ENCODE measurements around the gene SORCS2. TPM values are rescaled to one million over a fixed set of nuclear protein-coding genes. Genes with fewer than 3 reads are reported as not detected.
"Not testable (repeated sequence)": the region's sequence is repeated elsewhere in the genome, so short reads cannot be mapped to it uniquely, and the experiment has no call there.

Gene SORCS2
- polyA plus RNA-seq, 3 donors = 0.46 to 0.55 TPM; not detected in 1

DNA sequence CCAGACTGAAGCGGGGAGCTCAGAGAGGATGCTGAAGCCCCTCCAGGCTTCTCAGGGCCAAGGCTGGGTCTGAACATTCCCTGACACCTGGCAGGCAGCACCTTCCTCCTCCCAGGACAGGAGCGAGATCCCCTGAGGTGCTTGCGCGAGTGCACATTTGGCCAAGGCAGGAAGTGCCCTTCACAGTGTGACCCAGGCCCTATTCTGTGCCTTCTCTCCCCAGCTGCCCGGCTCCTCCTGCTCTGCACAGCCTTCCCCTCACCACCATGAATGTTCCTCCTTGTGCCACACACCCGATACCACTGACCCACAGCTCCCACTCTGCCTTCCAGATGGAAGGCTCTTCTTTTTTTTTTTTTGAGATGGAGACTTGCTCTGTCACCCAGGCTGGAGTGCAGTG is 259.5 kb downstream of the SORCS2 start:
- Histone ChIP-seq H4K20me1 (ENCODE audit: insufficient read depth, low read length) (no peaks in the 10 kb centered on the region), H3K9me3 (replicated peaks in 1 of 2; ENCODE audit: control insufficient read depth in 1 of 2, insufficient read depth in 1 of 2, low read length in 2 of 2) (peaks cover 0 to 4% of the 10 kb centered on the region in 2 donors), H3K4me3 (replicated peaks in 1 of 3; ENCODE audit: low read depth in 2 of 3, low read length in 3 of 3) (no peak overlapping the region), H3K4me2 (replicated peaks; ENCODE audit: extremely low read depth, low read length, poor library complexity, severe bottlenecking) (no peak overlapping the region), H3K79me2 (ENCODE audit: insufficient read depth, low read length) (no peaks in the 10 kb centered on the region), H2AFZ (ENCODE audit: insufficient read depth, low read depth, low read length, poor library complexity, severe bottlenecking) (no peak overlapping the region), H3K27me3 (ENCODE audit: control insufficient read depth in 2 of 2, insufficient read depth in 2 of 2, low read length in 2 of 2) (no peaks in the 10 kb centered on the region), H3K4me1 (ENCODE audit: control insufficient read depth in 1 of 2, insufficient read depth in 2 of 2, low read length in 2 of 2) (no peaks in the 10 kb centered on the region), H3K27ac (ENCODE audit: low read depth in 1 of 2, low read length in 2 of 2) (no peak overlapping the region), H3K9ac (ENCODE audit: insufficient read depth, low read length, poor library complexity, severe bottlenecking) (no peak overlapping the region), H3K36me3 (replicated peaks in 1 of 2; ENCODE audit: control insufficient read depth in 1 of 2, insufficient read depth in 2 of 2, low read length in 2 of 2) (no peaks in the 10 kb centered on the region)
- no peaks in the 10 kb centered on the region for H3K36me3 Mint-ChIP-seq
- peaks cover 0 to 6% (median 2%) of the 10 kb centered on the region in 7 donors for H3K9me3 Mint-ChIP-seq
- TF ChIP-seq, protein P1, sequence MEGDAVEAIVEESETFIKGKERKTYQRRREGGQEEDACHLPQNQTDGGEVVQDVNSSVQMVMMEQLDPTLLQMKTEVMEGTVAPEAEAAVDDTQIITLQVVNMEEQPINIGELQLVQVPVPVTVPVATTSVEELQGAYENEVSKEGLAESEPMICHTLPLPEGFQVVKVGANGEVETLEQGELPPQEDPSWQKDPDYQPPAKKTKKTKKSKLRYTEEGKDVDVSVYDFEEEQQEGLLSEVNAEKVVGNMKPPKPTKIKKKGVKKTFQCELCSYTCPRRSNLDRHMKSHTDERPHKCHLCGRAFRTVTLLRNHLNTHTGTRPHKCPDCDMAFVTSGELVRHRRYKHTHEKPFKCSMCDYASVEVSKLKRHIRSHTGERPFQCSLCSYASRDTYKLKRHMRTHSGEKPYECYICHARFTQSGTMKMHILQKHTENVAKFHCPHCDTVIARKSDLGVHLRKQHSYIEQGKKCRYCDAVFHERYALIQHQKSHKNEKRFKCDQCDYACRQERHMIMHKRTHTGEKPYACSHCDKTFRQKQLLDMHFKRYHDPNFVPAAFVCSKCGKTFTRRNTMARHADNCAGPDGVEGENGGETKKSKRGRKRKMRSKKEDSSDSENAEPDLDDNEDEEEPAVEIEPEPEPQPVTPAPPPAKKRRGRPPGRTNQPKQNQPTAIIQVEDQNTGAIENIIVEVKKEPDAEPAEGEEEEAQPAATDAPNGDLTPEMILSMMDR (IDR thresholded peaks at IDR 0.05) = no peak
- H3K4me1 Mint-ChIP-seq = no peaks in the 10 kb centered on the region
- DNase-seq = no peak
- intact Hi-C loops (cut with micrococcal nuclease) = no loop called here
- 73% methylated on average over 5 of the region's 6 CpGs for WGBS (ENCODE audit: insufficient coverage)
- H3K27ac Mint-ChIP-seq = no peak overlapping the region
- no peak overlapping the region for H3K4me3 Mint-ChIP-seq
- H3K27me3 Mint-ChIP-seq (ENCODE audit: low read depth in 3 of 3) = peaks cover 0 to 4% (median 2%) of the 10 kb centered on the region in 3 donors

GRCh38 chr4:7452802-7453201 is 260.5 kb downstream of the SORCS2 start:
- H3K27me3 ChIP-seq (ENCODE audit: control insufficient read depth in 2 of 2, insufficient read depth in 2 of 2, low read length in 2 of 2); H3K79me2 ChIP-seq (ENCODE audit: insufficient read depth, low read length); H3K36me3 Mint-ChIP-seq; H3K4me2 ChIP-seq (replicated peaks; ENCODE audit: extremely low read depth, low read length, poor library complexity, severe bottlenecking); H2AFZ ChIP-seq (ENCODE audit: insufficient read depth, low read depth, low read length, poor library complexity, severe bottlenecking); H3K9ac ChIP-seq (ENCODE audit: insufficient read depth, low read length, poor library complexity, severe bottlenecking); H3K27ac ChIP-seq (ENCODE audit: low read depth in 1 of 2, low read length in 2 of 2); H3K9me3 ChIP-seq (replicated peaks in 1 of 2; ENCODE audit: control insufficient read depth in 1 of 2, insufficient read depth in 1 of 2, low read length in 2 of 2); DNase-seq; H4K20me1 ChIP-seq (ENCODE audit: insufficient read depth, low read length); H3K4me1 Mint-ChIP-seq; H3K27ac Mint-ChIP-seq; H3K36me3 ChIP-seq (replicated peaks in 1 of 2; ENCODE audit: control insufficient read depth in 1 of 2, insufficient read depth in 2 of 2, low read length in 2 of 2); H3K4me3 ChIP-seq (replicated peaks in 1 of 3; ENCODE audit: low read depth in 2 of 3, low read length in 3 of 3); H3K4me1 ChIP-seq (ENCODE audit: control insufficient read depth in 1 of 2, insufficient read depth in 2 of 2, low read length in 2 of 2); H3K9me3 Mint-ChIP-seq; H3K27me3 Mint-ChIP-seq (ENCODE audit: low read depth in 3 of 3); H3K4me3 Mint-ChIP-seq; intact Hi-C loops (cut with micrococcal nuclease): not testable (repeated sequence)
- 93% methylated on average over 4 of the region's 9 CpGs for WGBS (ENCODE audit: insufficient coverage)

All from CD14-positive monocyte (primary cell).